GM12801 (cell line): ENCODE measurements around the gene TEKT2.

Experiments
- TF ChIP-seq, protein P1 (sequence below): IDR thresholded peaks from one replicate; pipeline ENCODE4 v1.5.1; 2011; ENCODE audit warnings: control low read depth; ENCODE audit not compliant: insufficient read length; ENCODE audit errors: extremely low read depth

Gene TEKT2

DNA sequence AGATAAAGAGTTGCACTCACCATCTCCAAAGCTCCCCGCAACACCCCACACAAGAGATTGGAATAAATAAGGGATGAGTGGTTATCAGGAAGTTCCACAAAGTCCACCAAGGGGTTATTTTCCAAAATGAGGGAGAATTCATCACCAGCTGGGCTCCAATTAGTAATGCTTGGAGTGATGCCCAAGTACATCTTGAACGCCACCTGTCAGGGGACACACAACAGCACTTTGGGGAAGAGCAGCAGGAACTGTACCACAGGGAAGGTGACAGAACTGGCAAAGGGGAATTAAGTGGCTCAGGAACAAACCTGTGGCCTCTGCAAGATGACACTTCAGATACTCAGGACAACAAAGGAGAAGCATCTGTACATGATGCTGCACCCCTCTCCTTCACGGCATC lies 53.9 kb downstream of the TEKT2 start:
- TF ChIP-seq, protein P1, sequence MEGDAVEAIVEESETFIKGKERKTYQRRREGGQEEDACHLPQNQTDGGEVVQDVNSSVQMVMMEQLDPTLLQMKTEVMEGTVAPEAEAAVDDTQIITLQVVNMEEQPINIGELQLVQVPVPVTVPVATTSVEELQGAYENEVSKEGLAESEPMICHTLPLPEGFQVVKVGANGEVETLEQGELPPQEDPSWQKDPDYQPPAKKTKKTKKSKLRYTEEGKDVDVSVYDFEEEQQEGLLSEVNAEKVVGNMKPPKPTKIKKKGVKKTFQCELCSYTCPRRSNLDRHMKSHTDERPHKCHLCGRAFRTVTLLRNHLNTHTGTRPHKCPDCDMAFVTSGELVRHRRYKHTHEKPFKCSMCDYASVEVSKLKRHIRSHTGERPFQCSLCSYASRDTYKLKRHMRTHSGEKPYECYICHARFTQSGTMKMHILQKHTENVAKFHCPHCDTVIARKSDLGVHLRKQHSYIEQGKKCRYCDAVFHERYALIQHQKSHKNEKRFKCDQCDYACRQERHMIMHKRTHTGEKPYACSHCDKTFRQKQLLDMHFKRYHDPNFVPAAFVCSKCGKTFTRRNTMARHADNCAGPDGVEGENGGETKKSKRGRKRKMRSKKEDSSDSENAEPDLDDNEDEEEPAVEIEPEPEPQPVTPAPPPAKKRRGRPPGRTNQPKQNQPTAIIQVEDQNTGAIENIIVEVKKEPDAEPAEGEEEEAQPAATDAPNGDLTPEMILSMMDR: no peak
